HG03196 (cell line): ENCODE results near the gene THSD8.

ENCODE experiments used
- ATAC-seq: cut with Tn5 transposase; IDR thresholded peaks from one replicate; pipeline ENCODE4 v1.9.1; 2021; ENCODE audit not compliant: unreplicated experiment

The THSD8 gene

DNA sequence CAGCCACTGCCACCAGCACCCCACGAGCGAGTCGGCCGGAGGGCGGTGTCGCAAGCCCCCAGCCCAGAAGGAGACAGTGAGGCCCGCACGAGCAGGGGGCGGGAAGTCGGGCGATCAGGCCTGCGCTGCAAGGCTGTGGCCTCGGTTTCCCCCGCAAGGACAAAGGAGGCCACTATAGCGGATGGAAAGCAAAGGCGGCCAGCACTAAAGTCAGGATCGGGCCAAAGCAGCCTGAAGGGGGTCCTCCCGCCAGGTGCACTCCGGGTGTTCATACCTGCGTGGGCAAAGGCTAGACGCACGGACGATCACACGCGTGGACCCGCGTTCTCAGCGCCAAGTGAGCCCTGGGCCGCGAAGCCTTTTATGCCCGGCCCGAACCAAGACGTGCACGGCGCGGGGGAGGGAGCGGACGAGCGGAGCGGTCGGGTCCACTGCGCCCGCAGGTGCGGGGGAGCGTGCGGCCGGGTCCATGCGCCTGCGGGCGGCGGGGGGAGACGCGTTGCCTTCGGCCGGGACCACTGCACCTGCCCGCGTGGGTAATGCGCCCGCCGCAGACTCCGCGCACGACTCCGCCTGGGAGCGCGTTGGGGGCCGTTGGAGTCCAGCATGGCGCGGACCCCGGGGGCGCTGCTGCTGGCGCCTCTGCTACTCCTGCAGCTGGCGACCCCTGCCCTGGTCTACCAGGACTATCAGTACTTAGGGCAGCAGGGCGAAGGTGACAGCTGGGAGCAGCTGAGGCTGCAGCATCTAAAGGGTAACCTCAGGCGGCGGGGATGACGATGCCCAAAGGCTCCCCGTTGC lies at the start of gene THSD8, which contains the start of gene PRDX2:
TSS of gene THSD8 (plus strand) at position 604 of the 801 bp plus-strand sequence. CDS start at position 607, 3 bp downstream.
TSS of gene PRDX2 (minus strand) at position 335 of the 801 bp plus-strand sequence. CDS start 539 bp downstream, outside the sequence.
- ATAC-seq = no peak

DNA sequence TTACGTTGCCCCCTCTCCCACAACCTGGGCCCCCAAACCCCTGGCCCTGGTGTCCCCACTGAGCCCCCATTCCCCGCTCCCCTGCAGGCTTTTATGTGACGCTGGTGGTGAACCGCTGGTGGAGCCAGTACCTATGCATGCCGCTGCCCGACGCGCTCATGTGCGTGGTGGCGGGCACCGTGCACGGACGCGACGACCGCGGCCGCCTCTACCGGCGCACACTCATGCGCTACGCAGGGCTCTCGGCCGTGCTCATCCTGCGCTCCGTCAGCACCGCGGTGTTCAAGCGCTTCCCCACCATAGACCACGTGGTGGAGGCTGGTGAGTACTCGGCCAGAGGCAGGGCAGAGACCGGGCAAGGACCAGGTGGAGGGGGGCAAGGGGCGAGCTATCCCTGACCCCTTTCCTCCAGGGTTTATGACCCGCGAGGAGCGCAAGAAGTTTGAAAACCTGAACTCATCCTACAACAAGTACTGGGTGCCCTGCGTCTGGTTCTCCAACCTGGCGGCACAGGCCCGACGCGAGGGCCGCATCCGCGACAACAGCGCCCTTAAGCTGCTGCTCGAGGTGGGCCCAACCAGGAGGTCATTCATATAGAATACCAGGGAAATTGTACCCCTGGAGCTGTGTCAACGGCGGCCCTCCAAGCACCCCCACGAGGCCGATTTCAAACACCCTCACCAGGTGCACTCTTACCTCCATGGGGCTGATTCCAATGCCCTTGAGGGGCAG lies 47.2 kb upstream of the THSD8 start:
- no peak for ATAC-seq

- no peak for ATAC-seq
Measured at GRCh38 chr19:12756150-12756883, 45.6 kb upstream of the THSD8 start.

DNA sequence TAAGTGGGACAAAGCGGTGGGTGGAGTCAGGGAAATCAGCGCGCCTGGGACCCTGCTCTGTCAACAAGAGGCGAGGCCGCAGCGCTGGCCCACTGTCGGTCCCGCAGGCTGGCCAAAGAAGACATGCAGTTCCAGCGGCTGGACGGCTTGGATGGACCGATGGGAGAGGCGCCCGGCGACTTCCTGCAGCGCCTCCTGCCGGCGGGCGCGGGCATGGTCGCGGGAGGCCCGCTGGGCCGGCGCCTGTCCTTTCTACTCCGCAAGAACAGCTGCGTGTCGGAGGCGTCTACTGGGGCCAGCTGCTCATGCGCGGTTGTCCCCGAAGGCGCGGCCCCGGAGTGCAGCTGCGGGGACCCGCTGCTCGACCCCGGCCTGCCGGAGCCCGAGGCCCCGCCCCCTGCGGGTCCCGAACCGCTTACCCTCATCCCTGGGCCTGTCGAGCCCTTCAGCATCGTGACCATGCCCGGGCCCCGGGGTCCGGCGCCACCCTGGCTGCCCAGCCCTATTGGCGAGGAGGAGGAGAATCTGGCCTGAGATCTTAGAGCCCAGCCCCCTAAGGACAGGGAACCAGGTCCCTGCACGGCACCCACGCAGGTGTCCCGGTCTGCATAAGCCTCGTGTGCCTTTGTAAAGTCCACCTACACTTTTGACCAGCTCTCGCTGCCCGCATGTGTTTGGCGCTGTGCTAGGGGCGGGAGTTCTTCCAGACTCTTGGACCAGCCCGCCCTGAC lies 44.2 kb upstream of the THSD8 start:
- no peak for ATAC-seq

DNA sequence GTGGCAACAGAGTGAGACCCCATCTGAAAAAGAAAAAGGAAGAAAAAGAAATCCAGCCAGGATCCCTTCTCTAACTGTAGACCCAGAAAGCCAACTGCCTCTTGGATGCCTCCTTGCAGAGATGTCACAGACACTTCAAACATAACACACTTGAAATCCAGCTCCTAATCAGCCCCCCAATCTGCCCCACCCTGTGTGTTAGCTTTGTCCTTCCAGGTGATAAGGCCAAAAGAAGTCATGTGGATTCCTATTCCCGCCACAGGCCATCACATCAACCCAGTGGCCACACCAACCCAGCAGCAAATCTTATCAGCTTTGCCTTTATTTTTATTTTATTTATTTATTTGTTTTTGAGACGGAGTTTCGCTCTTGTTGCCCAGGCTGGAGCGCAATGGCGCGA lies 42.2 kb upstream of the THSD8 start:
- ATAC-seq = no peak

DNA sequence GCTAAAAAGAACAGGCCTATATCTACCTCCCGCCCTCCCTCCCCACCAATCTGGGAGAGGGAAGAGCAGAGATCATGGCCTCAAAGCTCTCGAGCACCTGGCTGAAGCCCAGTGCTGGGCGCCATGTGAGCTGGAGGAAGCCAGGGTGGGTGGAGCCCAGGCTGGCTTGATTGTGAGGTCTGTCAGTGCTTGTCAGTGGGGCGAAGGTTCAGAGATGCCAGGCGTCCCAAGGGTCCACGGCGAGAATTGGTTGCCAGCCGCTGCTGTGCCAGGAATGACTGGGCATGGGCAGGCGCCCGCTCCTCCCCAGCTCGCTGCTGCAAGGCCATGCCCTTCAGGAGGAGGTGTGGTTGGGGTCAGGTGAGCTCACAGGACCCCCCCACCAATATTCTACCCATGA lies 38.8 kb upstream of the THSD8 start:
- no peak for ATAC-seq

DNA sequence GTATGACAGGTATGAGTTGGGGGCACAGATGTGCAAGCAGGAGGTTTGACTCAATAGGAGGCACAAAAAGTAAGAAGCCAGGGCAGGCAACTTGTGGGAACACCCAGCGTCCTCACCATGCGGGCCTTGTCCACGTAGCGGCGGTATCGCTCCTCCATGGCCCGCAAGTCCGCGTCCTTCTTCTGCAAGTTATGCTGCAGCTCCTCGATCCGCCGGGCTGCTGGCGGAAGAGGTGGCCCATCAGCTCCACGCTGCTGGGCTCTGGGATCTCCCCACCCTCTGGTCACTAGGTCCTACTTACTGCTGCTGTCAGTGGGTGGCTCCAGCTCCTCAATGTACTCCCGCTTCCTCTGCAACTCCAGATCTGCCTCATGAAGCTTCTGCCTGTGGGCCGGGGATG lies 37.2 kb upstream of the THSD8 start:
- ATAC-seq = no peak

DNA sequence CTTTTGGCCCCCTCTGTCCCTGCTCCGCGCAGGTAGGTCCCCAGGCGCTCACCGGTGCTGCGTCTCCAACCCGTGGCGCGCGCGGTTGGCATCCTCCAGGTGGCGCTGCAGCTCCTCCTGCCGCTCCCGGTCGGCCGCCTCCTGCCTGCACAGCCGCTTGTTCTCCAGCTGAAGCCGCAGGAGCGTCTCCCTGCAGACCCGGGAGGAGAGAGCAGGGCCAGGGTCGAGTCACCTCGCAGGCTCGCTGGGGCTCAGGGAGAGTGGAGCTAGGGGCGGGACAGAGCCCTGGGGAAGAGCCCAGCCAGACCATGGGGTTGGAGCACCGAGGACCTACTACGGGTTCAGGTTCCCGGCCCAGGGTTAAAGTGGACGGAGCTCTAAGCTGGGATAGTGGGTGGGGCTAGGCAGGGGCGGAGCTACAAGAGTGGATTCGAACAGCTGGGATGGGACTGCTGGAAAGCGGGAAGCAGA lies 35.8 kb upstream of the THSD8 start:
- ATAC-seq = no peak

DNA sequence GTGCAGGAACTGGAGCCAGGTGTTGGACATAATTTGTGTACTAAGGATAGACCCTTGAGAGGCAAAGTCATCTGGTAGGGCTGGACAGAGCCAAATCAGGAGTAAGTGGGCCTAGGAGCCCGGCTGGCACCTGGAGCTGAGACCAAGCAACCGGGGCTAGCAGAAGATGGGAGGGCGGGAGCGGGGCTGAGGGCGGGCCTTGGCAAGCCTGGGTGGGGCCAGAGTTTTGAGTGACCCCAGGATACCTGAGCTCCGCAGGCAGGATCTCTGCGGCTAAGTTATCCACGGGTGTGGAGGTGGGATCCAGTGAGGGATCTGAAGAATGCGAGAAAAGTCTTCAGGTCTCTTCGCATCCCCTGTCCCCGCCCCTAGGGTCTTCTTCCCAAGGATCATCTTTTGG lies 34.7 kb upstream of the THSD8 start:
- ATAC-seq = no peak

DNA sequence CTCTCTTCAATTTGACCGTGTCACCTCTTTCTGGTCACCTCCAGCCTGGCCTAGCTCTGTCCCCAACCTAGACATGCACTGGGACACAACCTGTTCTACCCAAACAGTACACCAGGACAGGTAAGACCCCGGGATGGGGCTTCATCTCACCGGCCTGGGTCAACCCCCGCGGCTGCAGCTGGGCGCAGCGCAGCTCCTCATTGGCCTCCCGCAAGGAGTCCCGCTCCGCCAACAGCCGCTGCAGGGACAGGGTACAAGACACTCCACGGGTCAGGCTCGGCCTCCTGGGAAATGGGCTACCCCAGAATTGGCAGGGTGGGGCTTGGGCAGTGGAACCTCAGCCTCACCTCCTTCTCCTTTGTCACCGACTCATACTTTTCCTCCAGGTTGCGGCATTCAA lies 34.2 kb upstream of the THSD8 start:
- no peak for ATAC-seq

- ATAC-seq = no peak
Measured at GRCh38 chr19:12769689-12770088, 32.2 kb upstream of the THSD8 start.

- no peak for ATAC-seq
Measured at GRCh38 chr19:12770922-12771321, 30.9 kb upstream of the THSD8 start.

DNA sequence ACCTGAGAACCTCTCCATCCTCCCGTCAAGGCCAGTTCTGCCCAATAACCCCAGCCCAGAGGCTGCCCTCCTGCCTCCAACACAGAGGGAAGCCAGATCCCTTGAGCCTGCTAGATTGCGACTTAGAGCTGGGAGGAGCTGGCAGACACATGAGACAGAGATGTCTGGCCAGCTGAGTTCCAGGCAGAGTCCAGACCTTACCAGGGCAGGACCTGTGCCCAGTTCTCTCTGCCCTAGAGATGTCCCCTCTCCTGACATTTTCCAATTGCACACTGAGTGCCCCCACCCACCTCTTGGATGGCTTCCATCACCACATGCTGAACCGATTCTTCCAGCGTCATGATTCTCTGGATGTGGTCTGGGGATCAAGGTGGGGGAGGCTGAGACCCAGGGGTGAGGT lies 29.5 kb upstream of the THSD8 start:
- no peak for ATAC-seq

DNA sequence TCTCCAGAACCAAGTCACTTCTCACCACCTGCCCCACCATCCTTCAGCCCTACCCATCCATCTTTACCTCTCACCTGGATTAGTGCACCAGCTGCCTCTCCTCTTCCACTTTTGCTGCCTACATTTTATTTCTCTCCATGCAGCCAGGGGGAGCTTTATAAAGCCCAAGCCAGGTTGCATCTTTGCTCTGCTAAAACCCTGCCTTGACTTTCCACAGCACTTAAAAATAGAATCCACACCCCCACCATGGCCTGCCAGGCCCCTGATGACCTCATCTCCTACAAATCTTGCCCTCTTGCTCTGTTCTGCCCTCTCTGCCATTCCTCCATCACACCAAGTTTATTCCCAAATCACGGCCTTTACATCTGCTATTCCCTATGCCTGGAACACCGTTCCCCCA lies 28.3 kb upstream of the THSD8 start:
- ATAC-seq = no peak

GRCh38 chr19:12774588-12775555 lies 27.0 kb upstream of the THSD8 start, which contains the start of gene HOOK2:
TSS of gene HOOK2 (minus strand) at chr19:12775552. CDS start at chr19:12775449, 103 bp downstream.
- no peak for ATAC-seq

DNA sequence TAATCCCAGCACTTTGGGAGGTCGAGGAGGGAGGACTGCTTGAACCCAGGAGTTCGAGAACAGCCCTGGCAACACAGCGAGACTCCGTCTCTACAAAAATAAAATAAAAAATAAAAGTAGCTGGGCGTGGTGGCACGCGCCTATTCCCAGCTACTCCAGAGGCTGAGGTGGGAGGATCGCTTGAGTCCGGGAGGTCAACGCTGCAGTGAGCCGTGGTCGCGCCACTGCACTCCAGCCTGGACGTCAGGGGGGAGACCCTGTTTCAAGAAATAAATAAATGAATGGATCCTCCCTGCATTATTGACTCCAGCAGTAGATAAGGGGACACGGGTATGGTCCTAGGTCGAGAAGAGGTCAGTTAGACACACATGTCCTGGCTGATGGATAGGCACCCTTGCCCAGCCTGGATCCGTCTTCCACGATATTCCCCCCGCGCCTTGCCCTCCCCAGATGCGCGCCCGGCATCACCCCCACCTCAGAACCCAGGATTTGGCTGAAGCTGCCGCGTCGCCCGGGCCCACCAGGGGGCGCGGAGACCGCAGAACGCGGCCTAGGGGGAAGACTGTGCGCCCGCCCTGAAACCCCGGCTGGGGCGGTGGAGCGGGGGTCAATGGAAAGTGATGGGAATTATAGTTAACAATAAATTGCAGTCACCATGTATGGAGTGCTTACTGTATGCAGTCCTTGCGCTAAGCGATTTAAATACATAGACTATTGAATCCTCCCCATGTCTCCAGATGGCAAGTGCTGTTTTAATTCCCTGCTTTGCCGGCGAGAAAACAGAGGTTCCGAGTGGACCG lies 24.5 kb upstream of the THSD8 start:
- ATAC-seq = peak; percentile 37

GRCh38 chr19:12778017-12778904 lies 23.6 kb upstream of the THSD8 start:
- ATAC-seq = no peak

DNA sequence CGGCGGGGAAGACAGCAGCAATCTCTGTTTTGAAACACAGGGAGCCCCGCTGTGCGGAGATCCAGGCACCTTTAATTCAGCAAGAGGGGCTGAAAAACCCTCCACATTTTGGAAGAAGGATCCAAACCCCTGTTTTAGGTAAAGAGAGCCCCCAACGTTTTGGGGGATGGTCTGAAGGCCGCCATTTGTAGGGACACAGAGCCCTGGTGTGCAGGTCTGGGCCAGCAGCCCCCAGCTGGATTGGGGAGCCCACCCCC lies 23.0 kb upstream of the THSD8 start:
- ATAC-seq = no peak
